HEK293T (cell line): ENCODE results near the gene GPR55.
A peak's percentile ranks its signal among the peaks of the same experiment; 100 is the strongest.

Source experiments
- CTCF ChIA-PET: fragments of 350-600 bp; formaldehyde crosslinking; extraction: SDS; loops from one replicate; lab custom pipeline; 2021; ENCODE audit warnings: antibody characterized with exemption, inconsistent platforms; lab: Yijun Ruan, JAX
- POLR2A ChIA-PET: fragments of 350-600 bp; formaldehyde crosslinking; extraction: SDS; loops from one replicate; lab custom pipeline; 2020; ENCODE audit warnings: antibody characterized with exemption, inconsistent platforms; lab: Yijun Ruan, JAX
- DNase-seq: peaks from one replicate; pipeline ENCODE4 v3.0.0; 2012; ENCODE audit warnings: mixed read lengths; ENCODE audit errors: extremely low spot score
- ARNT ChIP-seq: fragments of 450-650 bp; IDR thresholded peaks from 2 replicates; pipeline ENCODE4 v1.6.1; 2017; ENCODE audit warnings: mild to moderate bottlenecking
- BHLHE40 ChIP-seq: fragments of 450-650 bp; IDR thresholded peaks from 2 replicates; pipeline ENCODE4 v1.6.1; 2016; ENCODE audit warnings: mild to moderate bottlenecking, moderate library complexity, borderline replicate concordance
- CTBP1 ChIP-seq: fragments of 450-650 bp; IDR thresholded peaks from 2 replicates; pipeline ENCODE4 v1.6.1; 2016; ENCODE audit warnings: borderline replicate concordance
- ELF4 ChIP-seq: fragments of 450-650 bp; IDR thresholded peaks from 2 replicates; pipeline ENCODE4 v1.6.1; 2017; ENCODE audit warnings: antibody characterized with exemption
- FOXA1 ChIP-seq: fragments of 450-650 bp; IDR thresholded peaks from 2 replicates; pipeline ENCODE4 v1.6.1; 2016; ENCODE audit warnings: mild to moderate bottlenecking
- FOXK2 ChIP-seq: fragments of 450-650 bp; IDR thresholded peaks from 2 replicates; pipeline ENCODE4 v1.6.1; 2016; ENCODE audit warnings: mild to moderate bottlenecking
- FOXM1 ChIP-seq: fragments of 450-650 bp; IDR thresholded peaks from 2 replicates; pipeline ENCODE4 v1.6.1; 2017; ENCODE audit warnings: mild to moderate bottlenecking, borderline replicate concordance
- HDGF ChIP-seq: fragments of 450-650 bp; IDR thresholded peaks from 2 replicates; pipeline ENCODE4 v1.6.1; 2017; ENCODE audit warnings: antibody characterized with exemption, borderline replicate concordance
- L3MBTL2 ChIP-seq: fragments of 450-650 bp; conservative IDR thresholded peaks from 2 replicates; pipeline ENCODE4 v1.6.1; 2016; ENCODE audit warnings: mild to moderate bottlenecking
- LEF1 ChIP-seq: fragments of 450-650 bp; IDR thresholded peaks from 2 replicates; pipeline ENCODE4 v1.6.1; 2017; ENCODE audit warnings: mild to moderate bottlenecking, borderline replicate concordance
- NFRKB ChIP-seq: fragments of 450-650 bp; IDR thresholded peaks from 2 replicates; pipeline ENCODE4 v1.6.1; 2016; ENCODE audit warnings: mild to moderate bottlenecking, moderate library complexity
- SP1 ChIP-seq: fragments of 450-650 bp; IDR thresholded peaks from 2 replicates; pipeline ENCODE4 v1.6.1; 2017
- SUZ12 ChIP-seq: fragments of 450-650 bp; IDR thresholded peaks from 2 replicates; pipeline ENCODE4 v1.6.1; 2016; ENCODE audit warnings: mild to moderate bottlenecking
- TARDBP ChIP-seq: fragments of 450-650 bp; IDR thresholded peaks from 2 replicates; pipeline ENCODE4 v1.6.1; 2016
- ZNF384 ChIP-seq: fragments of 450-650 bp; IDR thresholded peaks from 2 replicates; pipeline ENCODE4 v1.6.1; 2016
- TF ChIP-seq, protein P1 (sequence below): fragments of 450-650 bp; IDR thresholded peaks from 2 replicates; pipeline ENCODE4 v1.6.1; 2016

The GPR55 gene

DNA sequence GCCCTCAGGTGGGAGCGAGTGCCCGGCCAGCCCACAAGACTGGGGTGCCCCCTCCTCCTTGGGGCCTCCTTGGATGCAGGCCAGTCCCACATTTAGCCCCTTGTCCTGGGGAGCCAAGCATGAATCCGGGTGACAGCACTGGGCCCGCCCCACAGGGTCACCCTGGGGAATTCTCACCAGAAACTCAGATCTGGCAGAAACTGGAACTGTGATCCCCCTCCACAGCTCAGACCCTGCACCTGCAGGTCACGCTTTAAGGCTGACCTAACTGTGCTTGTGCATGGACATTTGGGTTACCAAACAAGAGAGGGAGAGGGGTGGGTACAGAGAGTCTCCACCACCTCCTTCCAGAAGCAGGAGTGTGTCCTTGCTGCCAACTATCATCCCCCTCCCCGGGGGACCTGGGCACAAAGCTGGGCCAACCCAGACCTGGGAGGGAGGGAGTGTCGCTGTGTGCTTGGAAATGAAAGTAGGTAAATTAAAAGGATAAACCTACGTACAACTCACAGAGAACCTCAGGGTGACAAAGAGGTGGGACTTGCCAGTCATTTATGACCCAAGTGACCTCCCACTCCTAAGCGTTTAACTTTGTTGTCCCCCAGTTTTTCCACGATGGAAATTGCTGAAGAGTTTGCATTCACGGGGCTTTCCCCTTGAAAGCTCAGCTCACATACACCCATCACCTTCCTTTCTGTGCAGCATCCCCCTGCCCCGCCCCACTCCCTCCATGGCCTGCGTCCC is 51.2 kb downstream of the GPR55 start:
- ChIA-PET POLR2A (no interaction called here), CTCF (no interaction called here)
- DNase-seq: no peak
- no peak for TF ChIP-seq L3MBTL2
- no peak for TF ChIP-seq NFRKB
- TF ChIP-seq ARNT: no peak

DNA sequence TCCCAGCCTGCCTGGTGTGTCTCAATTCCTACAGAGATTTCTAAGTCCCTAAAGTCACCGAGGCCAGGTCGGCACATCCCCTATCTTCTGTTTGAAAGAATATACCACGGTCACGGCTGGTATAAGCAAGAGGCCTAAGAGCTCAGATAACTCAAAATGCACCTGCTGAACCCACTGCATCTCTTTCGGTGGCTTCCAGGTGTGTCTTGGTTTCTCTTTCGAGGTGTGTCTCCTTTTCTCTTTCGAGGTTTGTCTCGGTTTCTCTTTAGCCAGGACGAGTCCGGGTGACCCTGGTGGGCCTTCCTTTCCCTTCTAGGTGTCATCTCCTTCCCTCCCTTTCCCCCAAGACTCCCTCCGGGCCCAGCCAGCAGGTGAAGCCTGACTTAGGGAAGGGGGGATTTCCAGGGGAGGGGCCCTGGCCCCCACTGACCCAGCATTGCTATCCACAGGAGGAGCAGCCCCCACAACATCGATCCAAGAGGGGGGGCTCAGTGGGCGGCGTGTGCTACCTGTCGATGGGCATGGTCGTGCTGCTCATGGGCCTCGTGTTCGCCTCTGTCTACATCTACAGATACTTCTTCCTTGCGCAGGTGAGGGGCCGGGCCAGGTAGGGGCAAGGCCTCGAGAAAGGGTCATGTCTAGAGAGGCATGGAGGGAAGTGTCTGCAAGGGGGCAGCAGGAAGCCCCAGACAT is 51.9 kb downstream of the GPR55 start:
- ChIA-PET POLR2A (no interaction called here), CTCF (interaction anchor here (0.6 kb wide), 1 partner anchor 58 kb away, joined by 5 read pairs; no protein-coding TSS in a partner anchor)
- TF ChIP-seq SUZ12 (no peak), ELF4 (no peak), SP1 (no peak), LEF1 (no peak), FOXA1 (no peak), ARNT (no peak), FOXM1 (no peak)
- TF ChIP-seq, protein P1, sequence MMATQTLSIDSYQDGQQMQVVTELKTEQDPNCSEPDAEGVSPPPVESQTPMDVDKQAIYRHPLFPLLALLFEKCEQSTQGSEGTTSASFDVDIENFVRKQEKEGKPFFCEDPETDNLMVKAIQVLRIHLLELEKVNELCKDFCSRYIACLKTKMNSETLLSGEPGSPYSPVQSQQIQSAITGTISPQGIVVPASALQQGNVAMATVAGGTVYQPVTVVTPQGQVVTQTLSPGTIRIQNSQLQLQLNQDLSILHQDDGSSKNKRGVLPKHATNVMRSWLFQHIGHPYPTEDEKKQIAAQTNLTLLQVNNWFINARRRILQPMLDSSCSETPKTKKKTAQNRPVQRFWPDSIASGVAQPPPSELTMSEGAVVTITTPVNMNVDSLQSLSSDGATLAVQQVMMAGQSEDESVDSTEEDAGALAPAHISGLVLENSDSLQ: no peak
- DNase-seq: no peak

DNA sequence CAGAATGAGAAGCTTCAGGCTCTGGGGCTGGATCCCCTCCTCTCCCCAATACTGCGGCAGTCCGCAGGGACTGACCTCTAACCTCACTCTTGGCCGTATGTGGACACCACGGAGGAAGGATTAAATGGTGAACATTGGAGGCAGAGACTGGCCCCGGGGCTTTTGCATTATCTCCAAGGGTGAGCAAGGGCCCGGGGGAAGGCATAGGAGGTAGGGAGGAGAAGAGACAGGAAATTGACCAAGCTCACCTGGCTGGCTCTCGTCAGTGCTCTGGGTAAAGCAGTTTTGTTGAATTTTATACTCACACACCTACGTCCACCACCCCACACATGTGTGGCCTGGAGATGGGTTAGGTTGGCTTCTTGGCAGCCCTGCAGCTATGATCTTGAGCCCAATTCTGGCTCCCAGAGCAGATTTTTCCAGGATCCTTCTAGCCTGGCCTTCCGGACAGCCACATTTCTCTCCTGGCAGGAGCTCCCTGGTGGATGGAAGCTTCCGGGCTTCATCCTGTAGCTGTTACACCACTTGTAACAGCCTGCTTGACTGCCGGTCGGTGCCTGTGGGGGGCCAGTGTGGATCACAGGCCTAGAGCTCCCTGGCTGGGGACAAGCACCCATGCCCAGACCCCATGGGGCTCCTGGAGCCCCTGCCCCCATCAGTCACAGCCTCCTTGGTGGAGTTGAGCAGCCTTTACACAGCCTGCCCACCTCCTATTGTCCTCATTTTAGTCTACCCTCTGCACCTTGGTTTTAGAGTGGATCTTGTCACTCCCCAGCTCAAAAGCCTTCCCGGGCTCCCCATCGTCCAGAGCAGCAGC is 52.7 kb downstream of the GPR55 start:
- POLR2A ChIA-PET: no interaction called here
- TF ChIP-seq FOXM1 (no peak), ELF4 (no peak), SP1 (no peak), LEF1 (no peak), TARDBP (no peak), L3MBTL2 (no peak), BHLHE40 (no peak), SUZ12 (no peak), NFRKB (no peak), ARNT (no peak), ZNF384 (no peak), HDGF (no peak), CTBP1 (no peak), FOXA1 (no peak), FOXK2 (no peak)
- TF ChIP-seq, protein P1: no peak
- no peak for DNase-seq
- CTCF ChIA-PET: interaction anchor here (0.6 to 1.5 kb wide), 2 partner anchors 48 to 59 kb away, joined by 4 to 5 read pairs; no protein-coding TSS in a partner anchor

DNA sequence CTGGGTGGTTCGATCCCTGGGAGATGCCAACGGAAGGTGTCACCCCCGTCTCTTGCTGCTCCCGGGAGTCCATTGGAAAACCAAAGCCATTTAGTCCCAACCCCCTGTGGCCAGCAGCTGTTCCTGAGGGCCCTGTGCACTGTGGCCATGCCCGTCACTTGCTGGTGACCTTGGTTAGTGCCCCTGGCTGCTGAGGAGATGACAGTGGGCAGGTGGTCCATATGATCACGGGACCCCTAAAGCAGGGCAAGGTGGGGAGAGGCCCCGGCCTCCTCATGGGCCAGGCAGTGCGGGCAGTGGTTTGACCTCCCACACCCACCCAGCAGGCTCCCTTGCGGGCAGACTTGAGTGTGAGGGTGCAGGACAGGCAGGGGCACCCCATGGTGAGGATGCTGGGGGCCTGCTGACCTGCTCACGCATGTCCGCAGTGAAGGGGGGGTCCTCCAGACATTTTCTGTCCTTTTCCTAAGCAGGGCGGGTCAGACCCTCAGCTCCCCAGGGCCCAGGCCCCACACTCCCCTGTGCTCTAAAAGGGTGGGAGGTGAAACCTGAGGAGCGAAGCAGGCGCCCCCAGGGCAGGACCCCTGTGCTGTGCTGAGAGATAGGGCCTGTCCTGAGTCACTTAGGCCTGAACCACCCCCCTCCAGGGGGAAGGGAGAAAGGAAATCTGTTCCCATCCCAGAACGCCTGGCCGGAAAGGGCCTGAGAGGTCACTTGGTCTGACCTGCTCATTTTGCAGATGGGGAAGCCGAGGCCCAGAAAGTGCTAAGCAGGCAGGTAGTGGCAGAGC is 53.5 kb downstream of the GPR55 start:
- POLR2A ChIA-PET: no interaction called here
- DNase-seq: no peak
- CTCF ChIA-PET: interaction anchor here (0.5 to 1.5 kb wide), 2 partner anchors 23 to 47 kb away, joined by 4 to 5 read pairs; no protein-coding TSS in a partner anchor
- TF ChIP-seq CTBP1 (no peak), NFRKB (no peak), ELF4 (no peak), HDGF (no peak), TARDBP (no peak), FOXK2 (no peak), SP1 (no peak), BHLHE40 (no peak)

DNA sequence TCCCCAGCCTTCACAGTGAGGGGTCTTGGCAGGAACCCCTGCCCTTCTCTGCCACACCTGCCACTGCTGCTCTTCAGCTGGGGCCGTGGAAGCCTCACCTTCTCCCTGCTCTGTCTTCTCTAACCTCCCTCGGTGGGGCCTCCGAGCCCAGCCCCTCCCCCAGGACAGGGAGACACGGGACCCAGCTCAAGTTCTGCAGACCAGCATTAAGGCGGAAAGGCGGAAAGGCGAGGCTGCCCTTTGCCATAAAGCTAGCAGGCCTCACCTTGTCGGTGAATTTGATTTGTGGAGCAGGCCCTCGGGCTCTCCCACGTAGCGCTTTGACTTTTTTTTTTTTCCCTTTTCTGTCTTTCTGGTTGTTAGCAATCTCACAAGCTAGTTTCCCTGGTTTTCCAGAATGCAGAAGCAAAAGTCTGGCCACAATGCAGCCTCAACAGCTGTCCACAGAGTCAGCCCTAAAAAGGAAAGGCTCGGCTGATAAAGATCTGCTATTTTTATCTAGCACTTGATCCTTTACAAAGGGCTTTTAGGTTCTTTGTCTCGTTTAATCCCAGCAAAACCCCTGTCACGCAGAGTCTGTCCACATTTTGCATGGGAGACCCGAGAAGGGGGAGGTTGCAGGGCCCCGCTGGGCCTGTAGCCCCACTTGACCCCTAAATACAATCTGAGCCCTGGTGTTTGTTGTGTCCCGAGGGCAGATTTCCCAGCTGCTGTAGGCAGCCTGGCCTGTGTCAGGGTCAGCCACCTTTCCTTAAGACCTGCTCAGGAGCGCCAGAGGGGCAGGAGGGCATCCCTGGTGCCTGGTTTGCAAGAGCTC is 54.3 kb downstream of the GPR55 start:
- ChIA-PET CTCF (interaction anchor here (0.5 to 1.5 kb wide), 4 partner anchors 23 to 46 kb away, joined by 3 to 5 read pairs (median 4); no protein-coding TSS in a partner anchor), POLR2A (no interaction called here)
- no peak for DNase-seq
- TF ChIP-seq, protein P1: peak; percentile 49; the same call in 1 of the 2 replicates
- no peak for TF ChIP-seq SUZ12
